Stimulated activated CD4-positive, alpha-beta T cell treated with anti-CD3 and anti-CD28 coated beads, TNF-alpha, amount 100 ng/mL, for 1 hour (primary cell): Measurements from ENCODE around the gene C12orf75.
"Not testable (repeated sequence)": the region's sequence is repeated elsewhere in the genome, so short reads cannot be mapped to it uniquely, and the experiment has no call there.

ENCODE experiments used
- DNase-seq, 3 donors: peaks; one replicate each; pipeline ENCODE4 v3.0.0-alpha.2; 2020; ENCODE audit warnings: low read depth in 3 of 3, low spot score in 1 of 3

C12orf75 gene

DNA sequence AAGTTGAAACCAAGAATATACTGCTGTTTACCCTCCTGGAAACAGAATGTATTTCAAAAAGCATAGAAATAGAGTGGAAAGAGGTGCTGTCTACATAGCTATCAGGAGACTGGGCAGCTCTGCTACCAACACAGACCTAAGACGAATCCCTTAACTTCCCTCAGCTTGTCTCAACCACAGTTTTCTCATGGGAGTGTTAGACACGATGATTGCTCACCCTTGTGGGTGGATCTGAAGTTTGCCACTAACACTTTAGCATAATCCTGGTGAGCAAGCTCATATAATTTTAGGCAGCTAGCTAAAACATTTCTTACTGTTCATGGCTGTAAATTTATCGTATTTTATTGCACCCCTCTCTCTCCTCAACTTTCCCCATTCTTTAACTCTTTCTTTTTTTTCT, 38.5 kb downstream of the C12orf75 start:
- no peak for DNase-seq

DNA sequence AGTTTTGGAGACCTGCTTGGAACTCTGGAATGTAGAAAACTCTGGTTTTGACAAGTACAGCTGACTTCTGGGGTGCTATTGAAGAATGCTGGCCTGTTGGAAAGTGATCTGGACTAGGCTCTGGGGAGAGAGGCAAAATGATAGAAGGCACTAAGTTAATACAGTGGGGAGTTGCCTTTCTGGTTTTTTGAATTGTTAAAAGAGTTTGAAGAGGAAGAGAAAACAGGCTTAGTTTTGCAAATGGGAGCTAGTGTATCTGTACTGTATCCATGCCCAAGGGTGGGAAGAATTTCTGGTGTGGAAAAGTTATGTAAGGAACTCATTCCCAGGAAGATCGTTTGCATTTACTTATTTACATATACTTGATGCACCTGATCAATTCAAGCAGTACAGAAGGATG, 43.8 kb downstream of the C12orf75 start:
- no peak for DNase-seq

DNA sequence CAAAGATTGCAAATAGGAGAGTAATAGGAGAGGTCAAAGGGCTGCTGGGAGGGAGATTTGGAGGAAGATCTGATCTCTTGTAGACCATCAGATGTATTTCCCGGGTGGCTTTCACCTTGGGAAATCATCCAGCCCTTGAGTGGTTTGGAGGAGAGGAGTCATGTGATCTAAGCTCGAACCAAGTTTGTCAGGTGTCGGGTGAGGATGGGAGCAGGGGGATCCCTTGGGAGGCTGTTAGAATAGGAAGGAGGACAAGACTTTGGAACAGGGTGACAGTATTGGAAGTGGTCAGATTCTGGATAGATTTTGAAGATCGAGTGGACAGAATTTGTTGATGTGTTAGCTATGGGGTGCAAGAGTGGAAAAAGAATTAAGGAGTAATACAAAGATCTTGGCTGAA, 46.6 kb downstream of the C12orf75 start:
- no peak for DNase-seq

DNA sequence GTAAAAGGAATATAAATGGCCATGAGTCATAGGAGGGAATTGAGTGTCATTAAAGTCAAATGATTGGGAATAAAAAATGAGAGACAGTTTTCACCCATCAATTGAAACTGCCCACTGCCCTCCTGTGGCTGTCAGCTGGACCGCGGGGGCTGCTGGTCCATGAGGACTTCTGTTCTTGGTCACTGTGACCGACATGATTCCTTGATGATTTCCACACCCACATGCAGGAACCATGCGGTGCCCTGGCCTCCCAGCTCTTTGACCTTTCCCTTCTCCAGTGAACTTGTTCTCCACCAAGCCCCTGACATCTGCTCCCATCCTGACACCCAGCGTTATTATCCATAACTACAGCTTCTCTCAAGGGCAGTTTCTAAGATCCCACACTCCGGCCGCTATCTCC, 48.4 kb downstream of the C12orf75 start:
- no peak for DNase-seq

DNA sequence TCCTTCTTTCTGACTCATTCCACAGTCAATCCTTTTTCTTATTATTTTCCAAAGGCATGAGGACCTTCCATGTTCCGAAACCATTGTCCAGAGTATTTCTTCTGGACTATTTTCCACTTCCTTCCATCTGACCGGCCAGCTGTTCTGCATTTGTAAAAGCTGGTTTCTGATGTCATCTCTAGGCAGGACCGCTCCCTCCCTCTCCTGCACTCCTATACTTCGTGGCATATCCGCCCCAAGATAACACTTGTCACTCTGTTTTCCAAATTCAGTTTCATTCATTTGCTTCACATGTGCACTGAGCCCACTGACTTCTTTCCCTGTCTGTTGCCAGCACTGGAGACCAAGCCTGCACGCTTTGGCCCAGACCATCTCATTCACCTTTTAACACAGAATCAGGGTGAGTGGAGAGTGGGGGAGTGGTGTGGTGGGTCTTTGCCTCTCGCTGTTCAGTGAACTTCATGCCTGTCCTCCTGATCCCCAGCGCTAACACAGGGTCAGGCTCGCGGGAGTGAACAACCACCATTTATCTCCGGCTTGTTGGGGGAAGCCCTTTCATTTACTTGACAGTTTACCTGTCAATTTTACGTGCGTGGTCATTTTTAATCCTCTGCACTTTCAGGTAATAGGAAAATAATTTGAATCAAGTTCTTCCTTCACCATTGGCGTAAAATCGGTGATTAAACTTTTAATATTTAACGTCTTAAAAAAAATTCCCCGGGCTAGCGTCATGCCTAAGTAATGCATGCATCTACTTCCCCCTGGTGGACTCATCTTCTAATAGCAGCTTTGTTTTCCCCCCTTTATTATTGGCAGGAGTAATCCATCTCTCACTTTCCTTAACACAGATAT, 52.5 kb downstream of the C12orf75 start:
- DNase-seq: no peak

DNA sequence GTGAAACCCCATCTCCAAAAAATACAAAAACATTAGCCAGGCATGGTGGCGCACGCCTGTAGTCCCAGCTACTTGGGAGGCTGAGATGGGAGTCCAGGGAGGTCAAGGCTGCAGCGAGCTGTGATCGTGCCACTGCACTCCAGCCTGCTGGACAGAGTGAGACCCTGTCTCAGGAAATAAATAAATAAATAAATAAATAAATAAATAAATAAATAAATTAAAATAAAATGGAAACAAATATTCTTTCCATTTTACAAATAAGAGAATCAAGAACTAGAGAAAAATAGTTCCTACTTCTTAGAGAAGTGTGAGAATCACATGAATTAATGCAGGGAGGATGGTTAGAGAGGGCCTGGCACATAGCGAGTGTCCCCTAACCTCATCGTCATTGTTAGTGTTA, 53.7 kb downstream of the C12orf75 start:
- no peak for DNase-seq

DNA sequence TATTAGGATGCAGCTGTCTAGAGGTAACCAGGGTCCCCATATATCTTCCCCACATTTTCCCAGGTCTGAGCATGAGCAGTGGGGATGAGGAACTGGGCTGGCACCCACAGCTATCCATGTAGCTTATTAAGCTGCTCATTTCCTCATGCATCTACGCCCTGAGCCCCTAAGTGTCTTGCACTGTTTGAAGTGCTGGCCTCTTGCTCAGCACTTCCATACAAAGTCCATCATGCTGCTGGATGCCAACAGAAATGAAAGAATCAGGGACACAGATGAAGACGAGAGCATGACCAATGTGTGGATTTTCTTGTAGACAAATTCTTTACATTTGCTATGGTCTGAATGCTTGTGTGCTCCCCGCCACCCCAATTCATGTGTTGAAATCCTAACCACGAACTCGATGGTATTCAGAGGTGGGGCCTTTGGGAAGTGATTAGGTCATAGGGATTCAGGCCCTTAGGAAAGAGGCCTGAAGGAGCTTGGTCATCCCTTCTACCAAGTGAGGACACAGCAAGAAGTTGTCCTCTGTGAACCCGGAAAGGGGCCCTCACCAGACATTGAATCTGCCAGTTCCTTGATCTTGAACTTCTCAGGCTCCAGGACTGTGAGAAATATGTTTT, 54.5 kb downstream of the C12orf75 start:
- DNase-seq: no peak

DNA sequence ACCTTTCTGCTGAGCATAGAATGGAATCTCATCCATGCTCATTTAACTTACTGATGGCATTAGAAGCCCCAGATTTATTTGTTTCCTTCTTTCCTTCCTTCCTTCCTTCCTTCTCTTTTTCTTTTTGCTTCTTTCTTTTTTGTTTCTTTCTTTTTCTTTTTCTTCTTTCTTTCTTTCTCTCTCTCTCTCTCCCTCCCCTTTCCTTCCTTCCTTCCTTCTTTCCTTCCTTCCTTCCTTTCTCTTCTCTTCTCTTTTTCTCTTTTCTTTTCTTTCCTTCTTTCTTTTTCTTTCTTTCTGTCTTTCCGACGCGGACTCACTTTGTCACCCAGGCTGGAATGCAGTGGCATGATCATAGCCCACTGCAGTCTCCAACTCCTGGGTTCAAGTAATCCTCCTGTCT, 55.9 kb downstream of the C12orf75 start:
- no peak for DNase-seq

DNA sequence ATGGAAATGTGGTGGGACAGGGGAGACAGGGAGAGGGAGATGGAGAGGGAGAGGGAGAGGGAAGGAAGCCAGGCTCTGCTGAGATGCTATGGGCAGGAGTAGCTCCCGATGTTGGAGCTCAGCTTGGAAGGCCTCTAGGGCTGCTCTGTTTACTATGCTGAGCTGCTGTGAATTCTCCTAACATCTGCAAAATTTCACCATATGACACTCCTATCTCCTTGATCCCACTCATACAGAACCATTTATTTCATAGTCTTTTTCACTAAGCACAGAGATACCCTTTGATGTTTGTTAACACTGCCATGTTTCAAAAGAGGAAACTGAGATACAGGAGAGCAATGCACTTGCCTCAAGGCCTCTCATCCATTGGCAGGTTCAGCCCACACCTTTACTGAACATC, 60.7 kb downstream of the C12orf75 start:
- no peak for DNase-seq

DNA sequence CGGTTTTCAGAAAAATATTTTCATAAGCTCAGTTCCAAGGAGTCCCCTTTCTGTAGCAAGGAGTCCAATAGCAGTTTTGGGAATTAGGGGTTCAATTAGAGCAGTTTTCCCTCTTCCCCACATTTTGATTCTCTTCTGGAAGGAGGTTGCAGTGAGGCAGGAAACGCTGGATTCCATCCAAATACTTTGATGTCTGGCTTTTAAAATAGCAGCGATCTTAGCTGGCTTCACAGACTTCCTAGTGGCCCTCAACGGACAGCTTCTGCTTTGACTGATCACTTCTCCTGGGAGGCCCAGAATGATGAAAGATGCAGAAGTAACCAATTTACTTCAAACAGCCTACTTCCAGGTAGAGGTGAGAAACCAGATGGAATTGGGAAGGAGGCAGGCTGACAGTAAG, 63.1 kb downstream of the C12orf75 start:
- no peak for DNase-seq

DNA sequence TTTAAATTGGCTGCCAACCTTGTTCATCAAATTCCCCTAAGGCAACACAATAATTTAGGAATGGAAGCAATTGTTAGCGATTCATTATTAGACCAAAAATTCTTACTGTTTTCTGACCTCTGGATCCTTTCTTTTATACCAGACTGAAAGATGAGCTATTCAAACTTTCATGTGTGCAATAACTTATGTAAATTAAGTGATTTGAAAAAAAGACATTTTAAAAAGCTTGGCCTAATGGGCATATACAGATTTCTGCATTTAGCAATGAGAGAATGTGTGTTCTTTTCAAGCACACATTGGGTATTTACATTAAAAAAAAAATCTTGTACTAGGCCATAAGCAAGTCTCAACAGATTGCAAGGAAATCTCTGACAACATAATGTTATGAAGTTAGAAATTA, 65.5 kb downstream of the C12orf75 start:
- no peak for DNase-seq

DNA sequence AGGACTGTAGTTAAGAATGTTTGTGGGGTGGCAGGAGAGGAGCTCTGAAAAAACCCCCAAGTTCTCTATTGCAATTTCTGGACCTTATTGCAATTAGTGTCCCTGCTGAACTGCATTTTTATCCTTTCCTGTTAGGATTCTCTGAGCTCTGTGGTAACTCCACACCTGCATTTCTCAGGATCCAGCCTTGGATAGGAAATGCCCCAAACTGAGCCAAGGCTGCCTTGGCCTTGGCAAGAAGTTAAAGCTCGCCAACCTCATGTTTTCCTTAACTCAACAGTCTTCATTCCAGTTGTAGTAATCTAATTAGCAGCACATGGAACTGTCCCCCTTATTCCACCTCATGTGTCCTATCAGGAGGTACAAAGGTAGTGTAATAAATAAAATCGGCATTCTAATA, 66.5 kb downstream of the C12orf75 start:
- no peak for DNase-seq

DNA sequence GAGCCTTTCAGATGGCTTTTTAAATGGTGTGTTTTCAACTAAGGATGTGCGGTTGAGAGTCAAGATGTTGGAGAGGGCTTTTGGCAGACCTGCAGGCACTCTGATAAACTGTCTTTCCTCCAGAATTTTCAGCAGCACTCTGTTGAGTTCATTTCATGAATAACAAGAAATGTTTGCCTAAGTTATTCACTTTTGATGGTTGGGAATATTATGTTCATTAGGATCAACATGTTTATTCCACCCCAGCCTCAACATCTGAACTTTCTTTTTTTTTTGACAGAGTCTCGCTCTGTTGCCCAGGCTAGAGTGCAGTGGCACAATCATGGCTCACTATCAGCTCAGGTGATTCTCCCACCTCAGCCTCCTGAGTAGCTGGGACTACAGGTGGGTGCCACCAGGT, 68.4 kb downstream of the C12orf75 start:
- no peak for DNase-seq

DNA sequence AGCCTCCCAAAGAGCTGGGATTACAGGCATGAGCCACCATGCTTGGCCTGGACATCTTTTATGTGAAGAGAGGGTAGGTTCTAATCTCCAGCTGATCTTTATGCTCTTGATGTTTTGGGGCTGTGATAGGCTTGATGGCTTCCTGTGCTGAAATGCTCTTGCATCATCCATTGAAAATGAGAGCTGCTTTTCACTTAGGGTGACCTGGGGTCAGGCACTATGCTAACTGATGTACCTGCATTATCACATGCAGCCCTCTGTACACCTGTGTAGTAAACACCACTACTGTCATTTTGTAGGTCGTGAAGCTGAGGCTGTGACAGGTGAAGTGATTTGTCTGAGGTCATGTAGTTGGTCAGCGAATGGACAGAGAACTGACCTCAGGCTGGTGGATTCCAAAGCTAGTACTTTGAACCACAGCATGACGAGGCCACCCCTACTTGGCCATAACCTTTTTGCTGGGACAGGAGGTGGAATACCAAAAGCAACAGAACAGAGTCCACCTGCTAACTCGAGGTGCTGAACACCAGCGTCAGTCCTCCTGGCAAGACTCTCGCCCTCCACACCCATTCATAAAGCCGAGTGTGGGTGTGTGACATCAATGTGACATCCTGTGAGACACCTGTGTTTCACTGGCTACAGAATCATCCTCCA, 69.1 kb downstream of the C12orf75 start:
- no peak for DNase-seq

DNA sequence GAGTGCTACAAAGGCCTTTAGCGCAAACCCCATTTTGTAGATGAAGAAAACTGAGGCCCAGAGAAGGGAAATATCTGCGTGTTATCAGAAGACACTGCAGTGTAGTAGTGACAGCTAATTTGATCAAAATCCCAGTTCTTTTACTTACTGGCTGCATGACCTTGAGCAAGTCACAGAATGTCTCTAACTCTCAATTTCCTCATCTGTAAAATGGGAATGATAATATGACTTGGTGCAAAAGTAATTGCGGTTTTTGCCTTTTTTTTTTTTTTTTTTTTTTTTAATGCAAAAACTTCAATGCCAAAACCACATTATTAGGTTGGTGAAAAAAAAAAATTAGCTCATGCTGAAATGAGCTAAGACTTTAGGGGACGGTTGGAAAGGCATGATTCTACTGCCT, 69.7 kb downstream of the C12orf75 start:
- DNase-seq: no peak

DNA sequence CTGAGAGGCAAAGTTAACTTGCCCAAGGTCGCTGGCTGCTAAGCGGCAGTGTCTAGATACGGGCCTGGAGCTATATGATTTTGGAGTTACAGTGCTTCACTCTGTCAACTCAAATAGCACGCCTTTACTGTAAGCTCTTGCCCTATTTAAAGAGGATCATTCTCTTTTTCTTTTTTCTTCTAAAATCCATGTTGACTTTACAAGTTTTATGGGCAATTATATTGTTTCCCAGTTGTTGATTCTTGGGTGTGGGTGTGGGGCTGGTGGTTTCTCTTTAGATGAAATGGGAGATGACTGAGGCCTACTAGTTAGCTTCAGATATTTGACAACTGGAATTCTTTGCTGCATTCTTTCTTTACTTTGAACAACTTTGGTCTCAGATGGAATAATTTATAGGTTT, 70.7 kb downstream of the C12orf75 start:
- no peak for DNase-seq

DNA sequence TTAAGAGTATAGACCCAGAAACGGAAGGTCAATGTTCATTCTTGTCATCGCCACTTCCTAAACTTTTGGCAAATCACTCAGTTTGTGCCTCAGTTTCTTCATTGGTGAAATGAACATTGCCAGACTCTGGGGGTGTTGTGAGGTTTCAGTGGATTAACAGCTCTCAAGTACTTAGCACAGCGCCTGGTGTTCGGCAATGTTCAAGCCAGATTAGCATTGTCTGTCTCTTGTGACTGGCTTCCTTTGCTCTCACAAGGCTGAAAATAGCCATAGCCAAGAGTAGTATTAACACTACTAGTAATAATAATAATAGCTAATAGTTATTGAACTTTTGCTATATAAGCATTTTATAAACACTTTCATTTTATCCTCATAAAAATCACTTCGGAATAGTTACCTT, 71.9 kb downstream of the C12orf75 start:
- DNase-seq: no peak

DNA sequence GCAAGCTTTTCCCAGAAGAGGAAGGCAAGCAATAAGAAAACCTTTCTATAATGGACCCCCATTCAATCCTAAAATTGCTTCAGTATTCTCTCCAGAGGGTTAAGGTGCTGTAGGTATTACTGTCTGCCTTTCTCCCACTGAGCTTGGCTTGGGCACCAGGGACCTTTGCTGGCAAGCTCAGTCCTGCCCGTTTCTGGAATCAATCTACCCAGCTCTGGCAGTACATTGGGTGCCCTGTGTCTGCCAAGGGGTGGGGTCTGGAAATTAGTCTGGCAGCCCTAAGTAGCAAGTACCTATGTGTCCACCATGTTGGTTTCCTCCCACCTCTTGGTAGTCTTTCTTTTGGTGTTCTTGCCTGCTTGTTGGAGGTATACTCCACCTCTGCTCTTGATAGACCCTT, 72.6 kb downstream of the C12orf75 start:
- no peak for DNase-seq

DNA sequence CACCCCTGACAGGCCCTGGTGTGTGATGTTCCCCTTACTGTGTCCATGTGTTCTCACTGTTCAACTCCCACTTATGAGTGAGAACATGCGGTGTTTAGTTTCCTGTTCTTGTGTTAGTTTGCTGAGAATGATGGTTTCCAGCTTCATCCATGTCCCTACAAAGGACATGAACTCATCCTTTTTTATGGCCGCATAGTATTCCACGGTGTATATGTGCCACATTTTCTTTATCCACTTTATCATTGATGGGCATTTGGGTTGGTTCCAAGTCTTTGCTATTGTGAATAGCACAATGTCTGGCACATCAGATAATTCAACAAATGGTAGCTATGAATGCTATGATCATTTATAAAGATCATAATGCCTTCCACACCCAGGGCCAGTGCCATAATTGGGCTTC, 73.6 kb downstream of the C12orf75 start:
- DNase-seq: not testable (repeated sequence)

DNA sequence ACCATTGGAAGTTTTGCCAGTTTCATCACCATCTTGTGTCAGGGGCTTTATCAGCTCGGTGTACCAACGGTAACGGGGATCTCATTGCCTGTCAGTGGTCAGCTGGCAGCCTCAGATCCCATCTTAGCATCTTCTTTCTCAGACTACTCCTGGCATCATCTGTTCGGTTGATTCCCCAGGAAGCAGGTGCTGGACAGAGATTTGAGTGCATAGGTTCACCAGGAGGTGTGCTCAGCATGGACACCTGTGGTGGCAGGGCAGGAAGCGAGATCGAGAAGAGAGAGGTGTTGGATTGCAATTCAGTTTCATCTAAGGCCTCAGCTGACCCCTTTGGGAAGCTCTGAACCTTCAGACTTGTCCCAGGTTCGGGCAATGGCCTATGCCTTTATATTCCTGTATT, 76.0 kb downstream of the C12orf75 start:
- no peak for DNase-seq

DNA sequence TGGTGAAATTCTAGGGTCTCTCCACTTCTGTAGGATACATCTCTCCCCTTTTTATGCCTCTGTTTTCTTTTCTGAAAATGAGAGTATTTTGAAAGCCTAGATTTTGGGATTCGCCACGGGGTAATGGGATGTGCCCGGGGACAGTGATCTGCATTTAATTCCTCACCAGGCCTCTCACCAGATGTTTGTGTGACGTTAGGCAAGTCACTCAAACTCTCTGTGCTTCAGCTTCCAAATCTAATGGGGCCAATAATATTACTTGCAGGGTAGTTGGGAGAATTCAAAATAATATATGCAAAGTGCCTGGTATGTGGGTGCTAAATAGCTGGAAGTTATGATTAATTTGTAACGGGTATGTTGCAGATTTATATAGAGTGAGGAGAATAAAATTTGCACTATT, 78.8 kb downstream of the C12orf75 start:
- DNase-seq: no peak

DNA sequence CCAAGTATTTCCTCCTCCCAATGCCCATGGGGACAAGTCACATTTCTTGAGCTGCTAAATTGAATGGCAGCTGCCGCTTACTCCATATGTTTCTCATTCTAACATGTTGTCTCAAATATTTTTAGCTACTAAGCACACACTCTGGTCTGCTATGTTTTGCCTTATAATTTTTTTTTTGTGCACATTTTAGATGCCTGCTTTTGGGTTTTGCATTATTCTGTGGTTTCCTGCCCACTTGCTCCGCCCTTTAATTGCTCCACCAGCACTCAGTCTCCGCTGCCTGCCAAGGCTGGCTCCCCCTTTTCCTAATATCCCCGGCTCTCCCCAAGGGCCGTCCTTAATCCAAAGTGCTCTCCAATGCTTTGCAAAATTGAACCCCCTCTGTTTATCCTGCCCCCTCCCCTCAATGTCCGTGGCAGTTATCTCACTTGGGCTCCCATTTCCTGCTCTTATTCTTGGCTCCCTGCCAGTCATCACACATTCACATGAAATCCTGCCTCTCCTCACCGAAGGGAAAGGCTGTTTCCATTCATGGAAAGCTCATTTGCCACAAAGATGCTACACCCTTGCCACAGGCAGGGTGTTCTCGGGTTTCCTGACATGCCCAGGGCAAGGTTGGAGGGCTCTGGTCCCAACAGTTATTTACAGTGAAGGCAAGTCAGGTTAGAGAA, 79.4 kb downstream of the C12orf75 start:
- no peak for DNase-seq
